RKO (cell line): ENCODE measurements around the gene TTC3.
"Not testable (repeated sequence)": the region's sequence is repeated elsewhere in the genome, so short reads cannot be mapped to it uniquely, and the experiment has no call there.

Experiments
- DNase-seq: peaks from one replicate; pipeline ENCODE4 v3.0.0-alpha.2; 2016; ENCODE audit warnings: low spot score

The TTC3 gene

GRCh38 chr21:37072988-37073416, at the start of gene TTC3, which contains the start of gene PIGP:
Gene TTC3 (plus strand): TSS chr21:37073254. CDS start chr21:37087258, 14,004 bp downstream.
Gene PIGP (minus strand): TSS chr21:37073071. CDS start chr21:37072515, 556 bp downstream.
- peak; percentile 93 for DNase-seq

- no peak for DNase-seq
These were observed 46.6 kb upstream of the TTC3 start for GRCh38 chr21:37026499-37026898.

- no peak for DNase-seq
These were observed 44.5 kb upstream of the TTC3 start for GRCh38 chr21:37028570-37028969.

GRCh38 chr21:37030864-37031263, 42.2 kb upstream of the TTC3 start:
- DNase-seq, result no peak

GRCh38 chr21:37032293-37032692, 40.8 kb upstream of the TTC3 start:
- no peak for DNase-seq

- peak; percentile 72 for DNase-seq
These were observed 40.1 kb upstream of the TTC3 start for GRCh38 chr21:37032877-37033471.

- DNase-seq, result not testable (repeated sequence)
These were observed 38.7 kb upstream of the TTC3 start for GRCh38 chr21:37034394-37034793.

- DNase-seq, result no peak
These were observed 36.9 kb upstream of the TTC3 start for GRCh38 chr21:37036177-37036576.

GRCh38 chr21:37039411-37040075, 33.5 kb upstream of the TTC3 start:
- DNase-seq, result no peak

GRCh38 chr21:37040212-37040611, 32.8 kb upstream of the TTC3 start:
- no peak for DNase-seq

GRCh38 chr21:37041706-37042271, 31.3 kb upstream of the TTC3 start:
- no peak for DNase-seq

GRCh38 chr21:37043818-37044217, 29.2 kb upstream of the TTC3 start:
- no peak for DNase-seq

GRCh38 chr21:37044643-37045042, 28.4 kb upstream of the TTC3 start:
- no peak for DNase-seq

GRCh38 chr21:37045149-37045548, 27.9 kb upstream of the TTC3 start:
- no peak for DNase-seq

- DNase-seq, result no peak
These were observed 27.5 kb upstream of the TTC3 start for GRCh38 chr21:37045556-37045955.

- DNase-seq, result no peak
These were observed 26.0 kb upstream of the TTC3 start for GRCh38 chr21:37047079-37047478.

- not testable (repeated sequence) for DNase-seq
These were observed 23.3 kb upstream of the TTC3 start for GRCh38 chr21:37049741-37050140.

- no peak for DNase-seq
These were observed 17.7 kb upstream of the TTC3 start for GRCh38 chr21:37055271-37055855.

- DNase-seq, result no peak
These were observed 15.4 kb upstream of the TTC3 start for GRCh38 chr21:37057614-37058013.

- DNase-seq, result no peak
These were observed 14.8 kb upstream of the TTC3 start for GRCh38 chr21:37058261-37058660.

- no peak for DNase-seq
These were observed 13.9 kb upstream of the TTC3 start for GRCh38 chr21:37059181-37059580.

- DNase-seq, result peak; percentile 94
These were observed 12.8 kb upstream of the TTC3 start for GRCh38 chr21:37060296-37060695.
